ENCODE measurements around the gene NPAS3.

The NPAS3 gene

DNA sequence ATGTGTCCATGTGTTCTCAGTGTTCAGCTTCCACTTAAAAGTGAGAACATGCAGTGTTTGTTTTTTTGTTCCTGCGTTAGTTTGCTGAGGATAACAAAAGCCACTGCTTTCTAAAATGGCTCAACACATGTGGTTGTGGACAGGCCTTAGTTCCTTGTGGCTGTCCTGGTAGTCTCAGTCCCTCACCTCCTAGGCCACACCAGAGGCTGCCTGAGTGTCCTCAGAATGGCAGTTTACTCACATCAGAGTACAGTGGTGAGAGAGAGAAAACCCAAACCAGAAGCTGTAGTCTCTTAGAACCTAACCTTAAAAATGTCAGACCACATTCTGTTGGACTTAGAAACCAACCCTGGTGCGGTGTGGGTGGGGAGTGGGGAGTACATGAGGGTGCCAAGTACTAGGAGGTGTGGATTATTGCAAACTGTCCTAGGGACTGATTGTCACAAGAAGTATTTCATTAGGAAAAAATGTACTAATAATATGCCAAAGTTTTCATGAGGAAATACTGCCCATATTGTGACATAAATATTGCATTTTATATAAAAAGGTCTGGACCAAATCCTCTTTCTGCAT is 30.4 kb downstream of the NPAS3 start:
- in situ Hi-C loops (cut with MboI; ENCODE audit: low sequenced_read_pairs), result no loop called here
- H3K4me1 ChIP-seq, result peaks cover 8% of the 10 kb centered on the region
- no peaks in the 10 kb centered on the region for H3K36me3 ChIP-seq (replicated peaks)
- H3K27me3 ChIP-seq (ENCODE audit: low read depth), result no peaks in the 10 kb centered on the region
- no peak for DNase-seq (ENCODE audit: low spot score in 2 of 2)
- H3K4me3 ChIP-seq, result no peak overlapping the region
- no peaks in the 10 kb centered on the region for H3K9me3 ChIP-seq

DNA sequence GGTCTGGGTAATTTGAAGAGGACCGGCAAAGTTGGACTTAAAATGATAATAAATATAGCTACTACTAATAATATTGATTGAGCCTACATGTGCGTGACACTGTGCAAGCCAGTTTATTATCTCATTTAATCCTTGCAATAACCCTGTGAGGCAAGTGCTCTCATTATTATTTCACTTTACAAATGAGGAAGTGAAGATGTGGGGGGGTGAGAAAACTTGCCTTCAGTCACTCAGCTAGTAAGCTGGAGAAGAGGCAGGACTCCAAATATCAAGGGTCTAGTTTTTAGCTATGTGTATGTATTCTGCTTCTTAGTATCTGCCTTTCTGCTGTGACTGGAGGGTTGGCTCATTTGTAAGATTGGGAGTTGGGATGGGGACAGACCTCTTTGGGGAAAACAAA is 39.2 kb downstream of the NPAS3 start:
- Histone ChIP-seq H3K36me3 (replicated peaks) (no peaks in the 10 kb centered on the region), H3K27me3 (ENCODE audit: low read depth) (no peaks in the 10 kb centered on the region), H3K9me3 (no peaks in the 10 kb centered on the region), H3K4me1 (peaks cover 2% of the 10 kb centered on the region), H3K4me3 (no peak overlapping the region)
- in situ Hi-C loops (cut with MboI; ENCODE audit: low sequenced_read_pairs), result no loop called here
- no peak for DNase-seq (ENCODE audit: low spot score in 2 of 2)

DNA sequence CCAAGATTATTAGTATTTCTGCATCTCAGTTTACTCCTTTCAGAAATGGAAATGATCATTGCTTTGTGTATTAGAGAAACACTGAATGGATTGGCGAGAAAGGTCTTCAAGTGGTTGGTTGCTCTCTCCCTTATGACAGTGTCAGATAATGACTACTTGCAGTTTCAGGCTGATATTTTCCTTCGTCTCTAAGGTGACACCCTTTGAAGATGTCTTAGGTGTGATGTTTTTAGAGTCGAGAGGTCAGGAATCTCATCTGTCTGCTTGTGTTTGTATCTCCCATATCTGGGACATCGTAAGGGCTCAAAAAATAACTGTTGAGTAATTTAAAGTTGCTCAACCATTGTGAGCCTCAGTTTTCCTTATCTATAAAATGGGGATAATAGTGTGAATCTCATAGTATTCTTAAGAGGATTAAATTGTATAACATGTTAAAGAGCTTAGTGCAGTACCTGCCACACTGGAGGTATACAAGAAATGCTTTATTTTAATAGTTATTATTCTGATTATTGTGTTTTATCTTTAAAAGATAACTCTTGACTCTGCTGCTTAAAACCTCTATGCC is 40.1 kb downstream of the NPAS3 start:
- Histone ChIP-seq H3K4me1 (no peaks in the 10 kb centered on the region), H3K27me3 (ENCODE audit: low read depth) (no peaks in the 10 kb centered on the region), H3K36me3 (replicated peaks) (no peaks in the 10 kb centered on the region), H3K4me3 (no peak overlapping the region), H3K9me3 (no peaks in the 10 kb centered on the region)
- in situ Hi-C loops (cut with MboI; ENCODE audit: low sequenced_read_pairs), result no loop called here
- no peak for DNase-seq (ENCODE audit: low spot score in 2 of 2)

DNA sequence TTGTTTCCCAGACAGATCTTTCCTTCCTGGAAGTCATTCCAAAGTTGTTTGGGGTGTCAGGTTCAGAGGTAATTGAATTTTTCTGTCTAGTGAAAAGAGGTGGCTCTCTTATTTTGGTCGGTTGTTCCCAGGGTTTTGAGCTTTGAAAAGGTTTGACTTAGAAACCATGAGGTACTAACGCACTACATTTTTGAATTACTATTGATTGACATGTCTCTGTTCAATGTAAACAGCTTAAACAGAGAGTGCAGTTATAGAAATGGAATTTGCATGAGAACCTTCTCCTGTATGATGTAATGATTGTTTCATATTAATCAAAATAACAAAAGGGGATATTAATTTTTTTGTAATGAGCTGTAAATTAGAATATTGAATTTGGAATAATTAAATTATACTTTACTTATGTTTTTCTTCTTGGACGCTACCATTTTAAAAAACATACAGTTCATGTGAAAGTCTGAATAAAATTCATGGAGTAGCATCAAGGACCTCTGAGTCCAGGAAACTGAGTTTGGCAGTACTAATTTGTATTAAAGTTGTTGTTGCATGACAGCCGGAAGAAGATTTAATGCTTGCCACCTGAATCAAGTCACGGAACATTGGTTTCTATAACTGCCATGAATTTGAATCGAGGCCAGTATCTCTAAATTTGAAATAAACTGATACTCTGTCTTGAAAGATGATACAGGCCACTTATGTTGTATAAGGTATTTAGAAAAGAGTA is 41.7 kb downstream of the NPAS3 start:
- H3K36me3 ChIP-seq (replicated peaks), result no peaks in the 10 kb centered on the region
- in situ Hi-C loops (cut with MboI; ENCODE audit: low sequenced_read_pairs), result no loop called here
- no peaks in the 10 kb centered on the region for H3K9me3 ChIP-seq
- H3K4me3 ChIP-seq, result no peak overlapping the region
- H3K27me3 ChIP-seq (ENCODE audit: low read depth), result no peaks in the 10 kb centered on the region
- 0 out of 2 replicates have a peak, but pooled peaks cover 4% of the 10 kb centered on the region for H3K4me1 ChIP-seq
- no peak for DNase-seq (ENCODE audit: low spot score in 2 of 2)

DNA sequence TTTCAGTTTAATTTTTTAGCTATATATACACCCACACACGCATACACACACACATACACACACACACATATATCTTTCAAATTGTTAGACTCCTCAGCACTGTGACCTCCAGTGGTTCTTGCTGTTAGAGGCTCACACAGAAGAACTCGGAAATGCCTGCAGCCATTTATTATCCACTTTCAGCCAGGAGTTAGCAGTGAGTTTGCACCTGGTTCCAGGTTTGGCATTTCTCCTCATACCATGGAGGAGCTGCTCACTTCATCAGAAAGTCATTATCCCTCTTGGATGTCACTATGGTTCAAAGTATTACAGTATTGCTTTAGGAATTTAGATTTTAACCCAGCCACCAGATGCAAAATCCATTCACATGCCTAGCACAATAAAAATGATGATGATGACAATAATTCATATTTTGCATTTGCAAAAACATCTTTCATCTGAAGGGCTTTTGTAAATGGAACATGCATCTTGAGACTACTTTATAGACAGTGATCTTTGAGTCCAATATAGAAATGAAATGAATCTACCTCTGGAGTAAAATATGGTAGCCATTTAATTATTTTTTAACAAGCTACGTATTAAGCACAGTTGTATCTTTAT is 42.3 kb downstream of the NPAS3 start:
- Histone ChIP-seq H3K36me3 (replicated peaks) (no peaks in the 10 kb centered on the region), H3K4me1 (peaks cover 7% of the 10 kb centered on the region; the same call in 1 of the 2 replicates), H3K9me3 (no peaks in the 10 kb centered on the region), H3K27me3 (ENCODE audit: low read depth) (no peaks in the 10 kb centered on the region), H3K4me3 (no peak overlapping the region)
- in situ Hi-C loops (cut with MboI; ENCODE audit: low sequenced_read_pairs), result no loop called here
- DNase-seq (ENCODE audit: low spot score in 2 of 2), result no peak

DNA sequence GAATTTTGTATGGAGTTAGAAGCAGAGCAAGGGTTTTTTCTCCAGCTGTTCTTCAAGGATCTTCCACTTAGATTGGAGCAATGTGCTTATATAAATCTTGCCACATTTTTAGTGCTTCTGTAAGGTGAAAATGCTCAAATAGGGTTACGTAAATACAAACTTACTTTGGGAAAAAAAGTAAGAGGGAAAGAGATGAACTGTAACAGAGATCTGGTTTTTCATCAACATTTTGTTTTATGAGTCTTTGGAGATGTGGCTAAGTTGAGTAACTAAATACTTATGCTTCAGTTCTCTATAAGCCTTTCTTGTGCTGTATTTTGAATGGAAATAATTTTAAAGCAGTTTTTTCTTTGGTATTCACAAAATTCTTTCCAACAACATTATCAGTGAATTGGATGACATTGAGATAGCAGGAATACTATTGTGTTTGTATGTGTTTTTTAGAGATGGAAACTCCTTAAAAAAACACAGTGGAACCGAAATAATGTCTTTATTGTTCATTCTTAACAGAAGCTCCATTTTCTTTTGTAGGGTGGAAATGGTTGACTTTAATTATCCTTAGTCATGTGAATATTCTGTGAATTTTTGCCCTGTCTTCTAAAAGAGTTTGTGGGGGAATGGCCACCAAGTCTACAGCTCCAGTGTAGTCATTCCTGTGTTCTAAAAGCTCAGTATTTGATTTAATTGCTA is 45.7 kb downstream of the NPAS3 start:
- peaks cover 7% of the 10 kb centered on the region; the same call in 1 of the 2 replicates for H3K4me1 ChIP-seq
- H3K27me3 ChIP-seq (ENCODE audit: low read depth), result no peaks in the 10 kb centered on the region
- in situ Hi-C loops (cut with MboI; ENCODE audit: low sequenced_read_pairs), result no loop called here
- H3K9me3 ChIP-seq, result no peaks in the 10 kb centered on the region
- H3K4me3 ChIP-seq, result no peak overlapping the region
- DNase-seq (ENCODE audit: low spot score in 2 of 2), result no peak
- no peaks in the 10 kb centered on the region for H3K36me3 ChIP-seq (replicated peaks)

DNA sequence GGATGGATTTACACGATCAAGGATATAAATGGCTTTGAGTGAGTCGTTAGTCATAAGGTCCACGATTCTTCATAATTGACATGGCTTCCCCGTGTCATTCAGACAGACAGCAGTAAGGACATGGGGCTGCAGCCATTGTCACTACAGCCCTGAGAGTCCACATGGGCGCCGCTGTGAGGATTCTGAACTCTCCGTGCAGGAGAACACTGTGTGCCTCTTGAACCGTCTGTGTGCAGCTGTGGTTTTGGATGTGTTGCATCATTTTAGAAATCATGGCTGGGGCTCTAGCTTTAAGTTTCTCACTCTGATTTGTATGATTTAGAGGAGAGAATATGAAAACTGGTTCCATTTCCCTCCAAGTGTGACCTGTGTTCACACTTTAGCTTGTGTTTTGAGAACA is 47.2 kb downstream of the NPAS3 start:
- Histone ChIP-seq H3K9me3 (no peaks in the 10 kb centered on the region), H3K27me3 (ENCODE audit: low read depth) (no peaks in the 10 kb centered on the region), H3K36me3 (replicated peaks) (no peaks in the 10 kb centered on the region), H3K4me1 (peaks cover 7% of the 10 kb centered on the region; the same call in 1 of the 2 replicates), H3K4me3 (no peak overlapping the region)
- in situ Hi-C loops (cut with MboI; ENCODE audit: low sequenced_read_pairs), result no loop called here
- DNase-seq (ENCODE audit: low spot score in 2 of 2), result no peak

DNA sequence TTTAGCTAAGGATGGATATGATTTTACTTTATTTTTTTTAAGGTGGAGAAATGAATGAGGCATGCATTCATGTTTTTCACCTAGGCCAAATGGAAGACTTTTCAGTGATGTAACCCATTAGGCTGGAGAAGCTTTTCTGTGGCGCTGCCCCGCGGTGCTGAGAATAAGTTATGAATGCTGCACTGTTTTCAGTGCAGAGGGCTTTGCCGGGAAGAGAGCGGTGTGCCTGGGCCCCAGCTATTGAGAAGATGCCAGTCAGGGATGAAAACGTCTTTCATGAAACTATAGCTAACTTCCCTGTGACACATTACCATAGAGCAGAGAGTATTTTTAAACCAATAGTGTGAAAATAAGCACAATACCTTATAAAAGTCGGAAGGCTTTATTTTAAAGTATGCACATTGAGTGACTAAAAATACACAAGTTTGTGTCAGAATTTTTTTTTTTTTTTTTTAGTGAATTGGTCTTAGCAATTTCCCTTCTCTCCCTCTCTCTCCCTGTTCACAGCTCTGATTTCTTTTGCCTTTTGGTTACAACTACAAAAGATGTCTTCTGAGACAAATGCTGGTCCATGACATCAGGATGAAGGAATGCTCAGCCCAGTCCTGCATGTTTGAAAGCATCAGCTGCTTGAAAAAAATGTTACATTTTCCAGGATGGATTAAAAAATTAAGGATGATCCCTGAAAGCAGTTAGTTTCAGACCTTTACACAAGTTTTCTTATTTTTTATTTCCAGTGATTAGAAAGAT is 48.3 kb downstream of the NPAS3 start:
- H3K27me3 ChIP-seq (ENCODE audit: low read depth), result no peaks in the 10 kb centered on the region
- no peak for DNase-seq (ENCODE audit: low spot score in 2 of 2)
- no peaks in the 10 kb centered on the region for H3K9me3 ChIP-seq
- peaks cover 7% of the 10 kb centered on the region; the same call in 1 of the 2 replicates for H3K4me1 ChIP-seq
- in situ Hi-C loops (cut with MboI; ENCODE audit: low sequenced_read_pairs), result no loop called here
- no peaks in the 10 kb centered on the region for H3K36me3 ChIP-seq (replicated peaks)
- H3K4me3 ChIP-seq, result no peak overlapping the region

DNA sequence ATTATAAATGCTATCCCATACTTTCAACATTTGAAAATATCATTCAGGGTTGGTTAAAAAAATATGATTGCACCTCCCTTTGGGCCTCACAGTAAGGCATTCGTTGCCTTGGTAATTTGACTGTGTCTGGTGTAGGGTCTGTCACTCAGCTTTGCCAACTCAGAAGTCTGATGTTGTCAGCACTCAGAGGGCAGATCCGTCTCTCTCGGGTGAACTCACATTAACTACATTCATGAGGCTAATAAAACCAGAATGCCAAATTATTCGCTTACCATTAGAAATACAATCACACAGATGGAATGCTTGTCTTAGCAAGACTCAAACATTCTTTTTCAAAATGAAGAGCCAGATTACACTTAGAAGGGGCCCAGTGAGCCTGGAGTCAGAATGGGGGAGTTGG is 53.0 kb downstream of the NPAS3 start:
- H3K36me3 ChIP-seq (replicated peaks), result no peaks in the 10 kb centered on the region
- no peak overlapping the region for H3K4me3 ChIP-seq
- DNase-seq (ENCODE audit: low spot score in 2 of 2), result no peak
- H3K27me3 ChIP-seq (ENCODE audit: low read depth), result no peaks in the 10 kb centered on the region
- no peaks in the 10 kb centered on the region; the same call in 1 of the 2 replicates for H3K9me3 ChIP-seq
- no peaks in the 10 kb centered on the region for H3K4me1 ChIP-seq
- in situ Hi-C loops (cut with MboI; ENCODE audit: low sequenced_read_pairs), result no loop called here

DNA sequence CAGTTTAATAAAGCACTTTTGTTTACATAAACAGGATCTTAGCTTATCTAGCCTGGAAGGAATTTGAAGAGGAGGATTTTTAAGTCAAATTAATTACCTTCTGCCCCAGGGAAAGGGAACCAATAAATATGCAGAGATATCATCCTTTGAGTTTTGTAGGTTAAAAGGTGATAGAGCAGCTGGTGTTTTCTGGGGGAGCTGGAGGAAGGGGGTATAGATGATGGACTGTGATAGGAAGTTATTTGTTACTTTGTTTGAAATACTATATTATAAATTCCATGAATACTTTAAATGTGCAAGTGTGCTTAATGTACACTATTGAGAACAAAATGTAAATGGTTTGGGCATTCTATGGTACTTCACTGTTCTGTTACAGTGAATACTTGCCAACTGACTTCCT is 55.2 kb downstream of the NPAS3 start:
- H3K27me3 ChIP-seq (ENCODE audit: low read depth), result no peaks in the 10 kb centered on the region
- H3K36me3 ChIP-seq (replicated peaks), result no peaks in the 10 kb centered on the region
- no peaks in the 10 kb centered on the region; the same call in 1 of the 2 replicates for H3K9me3 ChIP-seq
- no peaks in the 10 kb centered on the region for H3K4me1 ChIP-seq
- in situ Hi-C loops (cut with MboI; ENCODE audit: low sequenced_read_pairs), result no loop called here
- no peak overlapping the region for H3K4me3 ChIP-seq
- no peak for DNase-seq (ENCODE audit: low spot score in 2 of 2)

DNA sequence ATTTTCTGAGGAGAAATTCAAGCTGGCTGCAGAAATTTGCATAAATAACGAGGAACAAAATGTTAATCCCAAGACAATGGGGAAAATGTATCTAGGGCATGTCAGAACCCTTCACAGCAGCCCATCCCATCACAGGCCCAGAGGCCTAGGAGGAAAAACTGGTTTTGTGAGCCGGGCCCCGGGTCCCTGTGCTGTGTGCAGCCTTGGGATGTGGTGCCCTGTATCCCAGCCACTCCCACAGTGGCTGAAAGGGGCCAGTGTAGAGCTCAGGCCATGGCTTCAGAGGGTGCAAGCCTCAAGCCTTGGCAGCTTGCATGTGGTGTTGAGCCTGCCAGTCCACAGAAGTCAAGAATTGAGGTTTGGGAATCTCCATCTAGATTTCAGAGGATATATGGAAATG is 57.7 kb downstream of the NPAS3 start:
- Histone ChIP-seq H3K9me3 (no peaks in the 10 kb centered on the region; the same call in 1 of the 2 replicates), H3K4me3 (no peak overlapping the region), H3K27me3 (ENCODE audit: low read depth) (no peaks in the 10 kb centered on the region), H3K4me1 (no peaks in the 10 kb centered on the region), H3K36me3 (replicated peaks) (no peaks in the 10 kb centered on the region)
- in situ Hi-C loops (cut with MboI; ENCODE audit: low sequenced_read_pairs), result no loop called here
- no peak for DNase-seq (ENCODE audit: low spot score in 2 of 2)

DNA sequence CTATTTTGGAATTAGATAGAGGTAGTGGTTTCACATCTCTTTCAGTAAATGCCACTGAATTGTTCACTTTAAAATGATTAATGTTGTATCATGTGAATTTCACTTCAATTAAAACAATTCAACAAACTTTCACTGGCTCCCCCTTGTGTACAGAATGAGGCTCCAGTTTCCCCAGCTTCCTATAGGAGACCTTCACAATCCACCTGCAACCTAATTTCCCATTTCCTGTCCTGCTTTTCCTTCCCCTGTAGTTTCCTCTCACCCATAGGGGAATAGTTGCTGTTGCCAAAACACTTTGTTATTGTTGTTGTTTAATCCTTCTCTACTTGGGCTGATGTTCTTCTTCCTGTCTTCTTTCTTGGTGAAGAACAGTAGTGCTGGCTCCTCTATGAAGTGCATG is 59.8 kb downstream of the NPAS3 start:
- DNase-seq (ENCODE audit: low spot score in 2 of 2), result no peak
- H3K4me1 ChIP-seq, result no peaks in the 10 kb centered on the region
- H3K27me3 ChIP-seq (ENCODE audit: low read depth), result no peaks in the 10 kb centered on the region
- no peaks in the 10 kb centered on the region for H3K36me3 ChIP-seq (replicated peaks)
- H3K4me3 ChIP-seq, result no peak overlapping the region
- in situ Hi-C loops (cut with MboI; ENCODE audit: low sequenced_read_pairs), result no loop called here
- no peaks in the 10 kb centered on the region; the same call in 1 of the 2 replicates for H3K9me3 ChIP-seq

DNA sequence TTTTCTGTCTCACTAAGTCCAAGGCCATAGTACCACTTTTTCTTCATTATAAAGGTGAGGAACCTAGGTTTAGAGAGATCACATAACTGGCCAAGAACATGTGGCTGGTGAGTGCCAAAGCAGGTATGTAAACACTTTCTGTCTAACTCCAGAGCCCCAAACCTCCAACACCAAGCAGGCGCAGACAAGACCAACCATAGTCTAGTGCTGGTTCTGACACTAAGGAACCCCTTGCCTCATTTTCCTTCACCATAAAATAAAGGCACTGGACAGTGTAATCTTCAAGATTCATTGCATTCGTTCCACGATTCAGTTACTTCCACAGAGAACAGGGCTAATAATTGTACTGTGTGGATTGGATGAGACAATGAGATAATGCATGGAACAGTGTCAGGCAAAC is 71.0 kb downstream of the NPAS3 start:
- Histone ChIP-seq H3K4me3 (no peak overlapping the region), H3K36me3 (replicated peaks) (no peaks in the 10 kb centered on the region), H3K9me3 (no peaks in the 10 kb centered on the region), H3K4me1 (no peaks in the 10 kb centered on the region), H3K27me3 (ENCODE audit: low read depth) (no peaks in the 10 kb centered on the region)
- in situ Hi-C loops (cut with MboI; ENCODE audit: low sequenced_read_pairs), result no loop called here
- DNase-seq (ENCODE audit: low spot score in 2 of 2), result no peak

Data from HAP-1 (cell line).